GM19023 (cell line): ENCODE results near the gene GLRA1.

Source experiments
- ATAC-seq: cut with Tn5 transposase; IDR thresholded peaks from one replicate; pipeline ENCODE4 v1.9.1; 2021; ENCODE audit warnings: mild to moderate bottlenecking, moderate library complexity; ENCODE audit not compliant: unreplicated experiment

Gene GLRA1

DNA sequence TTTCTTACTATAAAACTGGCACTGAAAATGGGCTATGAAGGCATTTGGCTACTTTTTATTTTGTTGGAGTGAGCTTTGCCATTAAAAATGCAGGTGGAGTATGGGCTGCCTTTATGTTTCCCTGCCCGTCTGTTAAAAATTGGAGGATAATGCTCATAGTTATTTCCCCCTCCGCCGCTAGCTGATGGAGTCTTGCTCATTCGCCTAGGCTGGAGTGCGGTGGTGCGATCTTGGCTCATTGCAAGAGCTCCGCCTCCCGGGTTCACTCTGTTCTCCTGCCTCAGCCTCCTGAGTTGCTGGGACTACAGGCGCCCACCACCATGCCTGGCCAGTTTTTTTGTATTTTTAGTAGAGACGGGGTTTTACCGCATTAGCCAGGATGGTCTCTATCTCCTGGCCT lies 144.3 kb downstream of the GLRA1 start:
- ATAC-seq, result no peak

DNA sequence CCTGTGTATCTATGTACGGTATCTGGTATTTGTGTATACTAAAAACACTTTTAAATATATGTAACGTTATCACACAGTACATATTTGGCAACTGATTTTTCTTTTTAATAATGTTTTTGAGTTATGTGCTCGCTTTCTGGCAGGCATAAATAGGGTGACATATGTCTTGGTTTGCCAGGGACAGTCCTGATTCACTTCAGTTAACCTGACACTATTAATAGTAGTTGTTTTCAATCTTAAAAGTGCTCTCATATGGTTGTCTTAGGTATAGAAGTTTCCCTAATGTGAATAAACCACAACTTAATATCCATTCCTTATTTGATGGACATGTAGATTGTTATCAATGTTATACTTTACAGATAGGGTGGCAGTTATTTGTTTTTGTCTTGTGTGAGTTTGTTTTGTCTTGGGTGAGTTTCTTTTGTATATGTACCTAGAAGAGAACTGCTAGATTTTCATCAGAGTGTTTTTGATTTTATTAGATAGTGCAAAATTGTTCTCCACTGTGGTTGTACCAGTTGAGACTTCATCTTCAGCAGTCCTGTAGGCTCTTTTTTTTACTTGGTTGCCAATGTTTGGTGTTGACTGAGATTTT lies 145.0 kb downstream of the GLRA1 start:
- ATAC-seq, result no peak

DNA sequence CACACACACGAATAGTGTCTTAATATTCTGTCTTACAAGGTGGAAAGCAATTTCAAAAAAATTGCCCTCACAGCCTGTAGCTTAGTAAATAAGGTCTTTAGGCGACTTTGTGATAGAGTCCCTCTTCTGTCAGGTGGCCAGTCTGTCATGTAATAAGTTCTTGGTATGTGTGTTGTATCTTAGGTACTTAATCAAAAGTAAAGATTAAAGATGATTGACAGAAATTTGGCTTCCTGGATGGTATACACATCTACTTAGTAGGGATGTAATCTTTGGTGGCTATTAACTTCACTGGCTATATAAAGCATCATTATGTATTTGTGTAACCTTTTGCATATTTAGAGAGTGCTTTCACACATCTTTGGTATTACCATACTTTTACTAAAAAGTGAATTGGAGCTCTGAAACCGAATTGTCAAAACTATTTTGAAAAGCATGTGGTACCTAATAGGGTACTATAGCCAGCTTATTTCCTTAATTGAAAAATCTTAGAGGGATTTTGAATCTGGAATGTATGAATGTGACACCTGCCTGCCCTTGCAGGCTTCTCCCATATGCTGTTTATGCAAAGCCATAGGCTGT lies 149.5 kb downstream of the GLRA1 start:
- ATAC-seq, result no peak

DNA sequence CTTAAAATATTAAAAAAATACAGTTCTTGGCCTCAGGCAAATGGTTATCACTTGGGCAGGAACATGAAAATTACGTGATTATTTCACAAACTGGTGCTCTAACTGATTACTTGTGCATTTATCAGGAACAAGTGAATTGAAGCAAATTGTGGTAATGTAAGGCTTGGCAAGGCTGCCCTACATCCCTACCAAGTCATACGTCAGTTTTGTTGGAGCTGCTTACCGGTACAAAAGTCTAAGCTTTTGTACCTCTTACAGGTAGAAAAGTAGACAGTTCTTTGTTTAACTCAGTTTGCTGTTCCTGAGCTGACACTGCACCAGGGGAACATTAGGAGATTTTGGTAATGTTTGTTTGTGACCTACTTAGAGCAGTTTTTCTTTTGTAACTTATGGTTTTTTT lies 150.7 kb downstream of the GLRA1 start:
- no peak for ATAC-seq

DNA sequence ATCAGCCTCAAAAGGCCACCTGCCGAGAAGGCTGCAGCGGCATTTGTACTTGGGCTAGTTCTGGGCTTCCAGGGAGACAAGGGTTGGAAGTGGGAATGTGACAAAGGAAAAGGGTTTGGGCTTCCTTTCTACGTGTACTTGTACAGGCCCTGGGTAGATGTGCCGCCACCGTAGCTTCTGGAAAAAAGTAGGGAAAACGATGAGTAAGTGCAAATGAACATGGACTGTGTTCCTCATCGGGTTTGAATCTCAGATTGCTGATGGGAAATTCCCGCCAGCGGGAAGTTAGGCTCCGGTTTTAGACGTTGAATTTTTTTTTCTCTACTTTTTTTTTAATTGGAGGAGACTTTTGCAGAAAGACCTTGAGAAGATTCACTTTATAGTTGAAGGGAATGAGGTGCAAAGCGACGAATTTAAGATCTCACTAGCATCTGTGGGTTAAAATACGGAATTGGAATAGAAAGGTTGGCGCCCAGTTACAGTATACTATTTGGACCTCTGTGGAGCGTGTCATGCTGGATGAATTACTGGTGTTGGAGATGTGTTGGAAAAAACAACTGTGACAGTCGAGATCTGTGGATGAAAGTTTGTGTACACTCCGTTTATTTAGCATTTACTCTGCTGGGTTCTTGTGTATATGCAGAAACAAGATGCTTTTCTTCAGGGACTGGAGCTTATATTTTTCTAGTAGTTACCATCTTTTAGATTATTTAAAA lies 151.6 kb downstream of the GLRA1 start:
- ATAC-seq, result no peak
